ENCODE results near the gene GPR68.

GRCh38 chr14:91256661-91257060, 12.2 kb upstream of the GPR68 start:
- TF ChIP-seq POLR2A (IDR thresholded peaks at IDR 0.05; ENCODE audit: low read depth, low read length) (no peak), TAF1 (IDR thresholded peaks at IDR 0.05; ENCODE audit: low read depth, low read length) (no peak), POLR2AphosphoS5 (IDR thresholded peaks at IDR 0.05; ENCODE audit: low read depth, low read length) (no peak), SPI1 (IDR thresholded peaks at IDR 0.05; ENCODE audit: low read depth, low read length) (no peak), POU2F2 (IDR thresholded peaks at IDR 0.05; ENCODE audit: low read depth, low read length) (no peak), PAX5 (IDR thresholded peaks at IDR 0.05; ENCODE audit: insufficient read depth, low read length, severe bottlenecking) (no peak)
